Natural killer cell treated with Interleukin-12 subunit alpha and Interleukin-12 subunit beta and Interleukin-15 and Interleukin-18, amount 100 ng/mL, for 72 hours (primary cell): Measurements from ENCODE around the gene CACNA1E. TPM values are rescaled to one million over a fixed set of nuclear protein-coding genes. Genes with fewer than 3 reads are reported as not detected.

ENCODE experiments used
- ATAC-seq, 2 donors: fragments of 150-1000 bp; cut with Tn5 transposase in 1 of 2; sonication (Bioruptor Pico), chemical (Tn5 transposase) in 1 of 2; 2 replicates each; pipeline ENCODE4 v1.10.0; 2021
- DNase-seq: peaks from one replicate; pipeline ENCODE4 v3.0.0; 2022; ENCODE audit warnings: low spot score
- H3K27ac Mint-ChIP-seq, 2 donors: 1 replicate in 1 of 2; 2 replicates in 1 of 2; pipeline ENCODE4 v1.8.0; 2022; ENCODE audit warnings: mixed read lengths in 2 of 2, mild to moderate bottlenecking in 1 of 2, moderate library complexity in 1 of 2
- H3K27me3 Mint-ChIP-seq, 2 donors: 1 replicate in 1 of 2; 2 replicates in 1 of 2; pipeline ENCODE4 v1.8.0; 2022; ENCODE audit warnings: mixed read lengths in 2 of 2
- H3K36me3 Mint-ChIP-seq: one replicate; pipeline ENCODE4 v1.8.0; 2022; ENCODE audit warnings: mixed read lengths
- H3K4me1 Mint-ChIP-seq, 2 donors: 1 replicate in 1 of 2; 2 replicates in 1 of 2; pipeline ENCODE4 v1.8.0; 2022; ENCODE audit warnings: low read depth in 2 of 2, mixed read lengths in 2 of 2, mild to moderate bottlenecking in 1 of 2
- H3K4me3 Mint-ChIP-seq: one replicate; pipeline ENCODE4 v1.8.0; 2022; ENCODE audit warnings: mixed read lengths
- H3K9me3 Mint-ChIP-seq: 2 replicates; pipeline ENCODE4 v1.8.0; 2022; ENCODE audit warnings: mixed read lengths
- total RNA-seq, 2 donors: library from RNA; stranded (reverse); gene quantifications; one replicate each; pipeline ENCODE4 v1.2.3, GENCODE V29; 2022

The CACNA1E gene
- total RNA-seq, 2 donors from 2014 or later = 0.08 TPM; not detected in 1

DNA sequence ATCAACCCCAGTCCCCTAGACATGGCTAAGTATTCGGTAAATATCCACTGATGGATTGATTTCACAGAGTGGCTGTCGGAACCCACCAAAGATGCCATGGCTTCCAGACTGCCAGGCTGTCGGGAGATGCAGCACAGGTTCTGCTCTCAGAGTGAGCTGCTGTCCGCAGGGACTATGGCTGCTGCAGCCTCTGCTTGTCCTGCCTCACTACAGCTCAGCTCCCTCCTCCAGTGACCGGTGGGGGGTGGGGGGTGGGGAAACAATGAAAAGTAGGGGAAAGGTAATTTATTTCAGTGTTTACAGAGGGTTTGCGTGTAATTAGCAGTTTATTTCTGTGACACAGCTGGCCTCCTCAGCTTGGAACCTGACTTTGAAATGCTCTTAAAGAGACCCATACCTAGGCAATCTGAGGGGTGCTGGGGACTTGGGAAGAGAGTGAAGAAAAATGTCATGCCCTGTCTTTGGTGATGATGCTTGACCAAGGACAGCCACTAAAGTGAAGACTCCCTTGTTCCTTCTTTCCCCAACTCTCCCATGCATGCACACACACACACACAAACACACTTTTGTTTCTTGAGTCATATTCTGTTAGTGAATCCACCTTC is 109.0 kb downstream of the CACNA1E start:
- ATAC-seq (no peak), DNase-seq (no peak)
- Mint-ChIP-seq H3K4me3 (no peak overlapping the region), H3K27me3 (peaks cover 4 to 6% of the 10 kb centered on the region in 2 donors), H3K9me3 (no peaks in the 10 kb centered on the region), H3K36me3 (no peaks in the 10 kb centered on the region), H3K27ac (no peak overlapping the region), H3K4me1 (no peaks in the 10 kb centered on the region)

DNA sequence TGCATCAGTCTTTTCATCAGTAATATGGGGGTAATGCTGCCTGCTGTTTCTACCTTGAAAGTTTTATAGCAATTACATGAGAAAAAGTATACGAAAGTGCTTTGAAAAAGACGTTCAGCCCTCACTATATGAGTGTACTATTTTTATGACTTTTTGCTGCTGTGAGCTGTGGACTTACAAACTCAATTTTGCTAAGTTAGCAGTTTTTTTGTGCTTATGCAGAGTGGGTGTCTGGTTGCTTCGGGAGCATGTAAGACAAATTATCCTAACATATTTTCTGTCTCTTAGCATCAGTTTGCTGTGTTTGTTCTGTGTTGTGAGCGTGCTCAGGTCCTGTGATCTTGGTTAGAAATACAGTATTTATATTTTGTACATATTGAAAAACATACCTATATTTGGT is 109.7 kb downstream of the CACNA1E start:
- Mint-ChIP-seq H3K27me3 (peaks cover 4 to 6% of the 10 kb centered on the region in 2 donors), H3K4me1 (no peaks in the 10 kb centered on the region), H3K27ac (no peak overlapping the region)

GRCh38 chr1:181594553-181594952 is 111.2 kb downstream of the CACNA1E start:
- ATAC-seq (no peak), DNase-seq (no peak)
- Mint-ChIP-seq H3K4me3 (no peak overlapping the region), H3K36me3 (no peaks in the 10 kb centered on the region), H3K4me1 (no peaks in the 10 kb centered on the region), H3K27me3 (peaks cover 4 to 6% of the 10 kb centered on the region in 2 donors), H3K9me3 (no peaks in the 10 kb centered on the region), H3K27ac (no peak overlapping the region)

More for the DNA sequence above, 109.7 kb downstream of the CACNA1E start:
- Mint-ChIP-seq H3K36me3 (no peaks in the 10 kb centered on the region), H3K4me3 (no peak overlapping the region), H3K9me3 (no peaks in the 10 kb centered on the region)
- DNase-seq (no peak), ATAC-seq (no peak)

DNA sequence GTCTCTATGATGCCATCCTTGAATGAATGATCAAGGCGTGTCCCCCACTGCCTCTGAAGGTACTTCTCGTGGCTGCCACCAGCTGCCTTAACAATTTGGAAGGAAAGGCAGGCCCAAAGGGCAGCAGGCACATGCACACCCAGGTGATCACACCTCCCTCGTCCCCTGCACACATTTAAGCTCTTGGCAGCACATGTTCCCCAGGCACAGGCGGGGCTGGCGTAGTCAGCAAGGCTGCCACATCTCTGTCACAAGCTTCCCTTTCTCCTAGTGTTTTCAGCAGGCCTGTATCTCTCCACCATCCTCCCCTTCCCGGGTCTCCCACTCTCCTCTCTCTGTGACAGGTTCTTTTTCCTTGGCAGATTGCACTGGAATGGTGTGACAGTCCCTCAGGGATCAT is 111.9 kb downstream of the CACNA1E start:
- H3K9me3 Mint-ChIP-seq = peaks cover under 1% of the 10 kb centered on the region
- DNase-seq = no peak
- no peaks in the 10 kb centered on the region for H3K36me3 Mint-ChIP-seq
- peak in 1 of 2 donors; percentile 15 for ATAC-seq
- H3K27me3 Mint-ChIP-seq = peaks cover 4 to 13% of the 10 kb centered on the region in 2 donors
- H3K27ac Mint-ChIP-seq = no peak overlapping the region
- no peaks in the 10 kb centered on the region for H3K4me1 Mint-ChIP-seq
- no peak overlapping the region for H3K4me3 Mint-ChIP-seq

GRCh38 chr1:181601186-181601950 is 118.1 kb downstream of the CACNA1E start:
- DNase-seq (no peak), ATAC-seq (no peak)
- no peaks in the 10 kb centered on the region for H3K36me3 Mint-ChIP-seq
- no peak overlapping the region for H3K4me3 Mint-ChIP-seq
- no peaks in the 10 kb centered on the region for H3K4me1 Mint-ChIP-seq
- no peak overlapping the region for H3K27ac Mint-ChIP-seq
- H3K27me3 Mint-ChIP-seq = peaks cover 3 to 29% of the 10 kb centered on the region in 2 donors
- peaks cover 6% of the 10 kb centered on the region for H3K9me3 Mint-ChIP-seq

- ATAC-seq = peak in 1 of 2 donors; percentile 32
- no peaks in the 10 kb centered on the region for H3K4me1 Mint-ChIP-seq
- peaks cover 12% of the 10 kb centered on the region for H3K9me3 Mint-ChIP-seq
- no peak overlapping the region for H3K27ac Mint-ChIP-seq
- H3K4me3 Mint-ChIP-seq = no peak overlapping the region
- peaks cover 3 to 32% of the 10 kb centered on the region in 2 donors for H3K27me3 Mint-ChIP-seq
- DNase-seq = no peak
- no peaks in the 10 kb centered on the region for H3K36me3 Mint-ChIP-seq
These were observed 120.6 kb downstream of the CACNA1E start for GRCh38 chr1:181603735-181604410.

DNA sequence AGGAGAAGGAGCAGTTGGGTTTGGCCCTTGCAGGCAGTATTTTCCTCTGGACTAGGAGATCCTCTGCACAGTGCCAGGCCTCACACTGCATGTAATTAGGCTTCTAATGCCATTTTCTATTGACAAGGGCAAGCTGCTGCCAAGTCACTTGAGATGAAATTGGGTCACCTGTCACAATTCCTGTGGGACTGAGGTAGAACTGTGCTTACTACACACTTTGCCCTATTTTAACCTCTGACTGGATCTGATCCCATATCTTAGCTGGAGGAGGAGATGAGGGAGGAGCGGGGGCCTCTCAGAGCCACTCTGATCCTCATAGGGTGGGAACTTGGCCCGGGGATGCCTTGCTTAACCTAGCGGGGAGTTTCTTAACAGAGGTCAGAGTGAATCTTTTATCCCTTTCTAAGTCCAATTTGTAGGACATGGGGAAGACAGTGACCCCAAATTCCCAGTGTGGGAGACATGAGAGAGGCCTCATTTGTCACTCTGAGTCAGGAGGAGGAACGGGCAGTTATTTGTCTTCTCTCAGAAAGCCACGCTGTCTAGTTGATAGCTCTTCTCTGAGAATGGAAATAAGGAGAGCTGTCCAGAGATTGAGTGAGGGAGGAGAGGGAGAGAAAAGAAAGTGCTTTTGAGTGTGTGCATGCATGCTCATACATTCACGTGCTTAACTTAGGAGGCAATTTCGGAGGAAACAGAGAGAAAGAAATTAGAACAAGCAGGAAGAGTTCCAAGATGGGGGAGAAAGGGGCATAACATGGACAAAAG is 121.3 kb downstream of the CACNA1E start:
- ATAC-seq (peak in 1 of 2 donors; percentile 16), DNase-seq (no peak)
- no peaks in the 10 kb centered on the region for H3K4me1 Mint-ChIP-seq
- no peak overlapping the region for H3K4me3 Mint-ChIP-seq
- peaks cover 6 to 31% of the 10 kb centered on the region in 2 donors for H3K27me3 Mint-ChIP-seq
- H3K27ac Mint-ChIP-seq = no peak overlapping the region
- peaks cover 12% of the 10 kb centered on the region for H3K9me3 Mint-ChIP-seq
- H3K36me3 Mint-ChIP-seq = no peaks in the 10 kb centered on the region

GRCh38 chr1:181607524-181607923 is 124.2 kb downstream of the CACNA1E start:
- peaks cover 8% of the 10 kb centered on the region for H3K9me3 Mint-ChIP-seq
- no peaks in the 10 kb centered on the region for H3K4me1 Mint-ChIP-seq
- no peak overlapping the region for H3K4me3 Mint-ChIP-seq
- DNase-seq = no peak
- H3K27ac Mint-ChIP-seq = no peak overlapping the region
- H3K27me3 Mint-ChIP-seq = peaks cover 3 to 7% of the 10 kb centered on the region in 2 donors
- no peaks in the 10 kb centered on the region for H3K36me3 Mint-ChIP-seq
- ATAC-seq = no peak

GRCh38 chr1:181608386-181608785 is 125.1 kb downstream of the CACNA1E start:
- Mint-ChIP-seq H3K36me3 (no peaks in the 10 kb centered on the region), H3K27me3 (peaks cover 5 to 7% of the 10 kb centered on the region in 2 donors), H3K4me3 (no peak overlapping the region), H3K4me1 (no peaks in the 10 kb centered on the region), H3K27ac (no peak overlapping the region), H3K9me3 (peaks cover 8% of the 10 kb centered on the region)
- no peak for DNase-seq
- ATAC-seq = no peak

GRCh38 chr1:181608948-181609347 is 125.6 kb downstream of the CACNA1E start:
- Mint-ChIP-seq H3K4me3 (no peak overlapping the region), H3K27ac (no peak overlapping the region), H3K4me1 (no peaks in the 10 kb centered on the region), H3K36me3 (no peaks in the 10 kb centered on the region), H3K9me3 (peaks cover 8% of the 10 kb centered on the region), H3K27me3 (peaks cover 5 to 7% of the 10 kb centered on the region in 2 donors)
- no peak for ATAC-seq
- no peak for DNase-seq

- no peaks in the 10 kb centered on the region for H3K36me3 Mint-ChIP-seq
- H3K4me3 Mint-ChIP-seq = no peak overlapping the region
- H3K27me3 Mint-ChIP-seq = peaks cover 5 to 7% of the 10 kb centered on the region in 2 donors
- H3K4me1 Mint-ChIP-seq = no peaks in the 10 kb centered on the region
- no peak overlapping the region for H3K27ac Mint-ChIP-seq
- ATAC-seq (no peak), DNase-seq (no peak)
- H3K9me3 Mint-ChIP-seq = peaks cover 6% of the 10 kb centered on the region
These were observed 128.8 kb downstream of the CACNA1E start for GRCh38 chr1:181612100-181612499.

GRCh38 chr1:181618559-181618958 is 135.2 kb downstream of the CACNA1E start:
- H3K27ac Mint-ChIP-seq = no peak overlapping the region
- no peak overlapping the region for H3K4me3 Mint-ChIP-seq
- H3K9me3 Mint-ChIP-seq = peaks cover 3% of the 10 kb centered on the region
- DNase-seq (no peak), ATAC-seq (no peak)
- peaks cover 3 to 8% of the 10 kb centered on the region in 2 donors for H3K27me3 Mint-ChIP-seq
- H3K4me1 Mint-ChIP-seq = no peaks in the 10 kb centered on the region
- no peaks in the 10 kb centered on the region for H3K36me3 Mint-ChIP-seq

DNA sequence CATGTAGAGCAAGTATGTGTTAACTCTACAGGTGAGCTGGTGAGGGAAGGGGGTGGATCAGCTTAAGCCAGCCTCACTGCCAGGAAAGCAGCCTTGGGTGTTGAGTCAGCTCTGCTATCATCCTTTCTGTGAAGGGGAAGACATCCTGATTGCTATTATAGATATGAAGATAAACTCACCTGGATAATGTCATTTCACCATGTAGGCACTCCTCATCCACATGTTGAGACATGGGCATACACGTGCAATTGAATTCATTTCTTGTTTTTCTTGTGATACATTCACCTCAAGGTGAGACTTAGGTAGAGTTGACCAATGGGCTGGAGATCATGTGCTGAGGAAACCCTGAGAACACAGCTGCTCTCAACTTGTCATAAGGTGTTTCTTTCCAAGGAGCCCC is 136.9 kb downstream of the CACNA1E start:
- Mint-ChIP-seq H3K9me3 (peaks cover 3% of the 10 kb centered on the region), H3K27ac (no peak overlapping the region), H3K4me1 (no peaks in the 10 kb centered on the region), H3K4me3 (no peak overlapping the region), H3K27me3 (peaks cover 3 to 8% of the 10 kb centered on the region in 2 donors), H3K36me3 (no peaks in the 10 kb centered on the region)
- ATAC-seq (no peak), DNase-seq (no peak)
